Right ventricle myocardium inferior (tissue), 1 donor: Measurements from ENCODE around the gene NTN1. TPM values are rescaled to one million over a fixed set of nuclear protein-coding genes. Genes with fewer than 3 reads are reported as not detected.

Experiments
- ATAC-seq: fragments of 200-7000 bp; cut with Tn5 transposase; one replicate; pipeline ENCODE4 v1.9.1; 2020; ENCODE audit warnings: mild to moderate bottlenecking, moderate library complexity
- DNase-seq: peaks from one replicate; pipeline ENCODE4 v3.0.0; 2021; ENCODE audit errors: missing footprints
- intact Hi-C: fragments of 100-400 bp; cut with DNase I; formaldehyde crosslinking; loops from one replicate; pipeline ENCODE4 v1.11.0; 2022
- total RNA-seq: library from RNA; stranded (reverse); fragmentation: NEBNext Ultra II Directional; extraction: Animal tissue kit (Norgen Biotek cat#: 25700); gene quantifications from one replicate; pipeline ENCODE4 v1.2.1, GENCODE V29; 2021
- donor health status: DM: no; HTN: yes; CAD: no; lungs with severe emphysema.

NTN1 gene
- total RNA-seq, 1 donor from 2014 or later: 24.5 TPM

DNA sequence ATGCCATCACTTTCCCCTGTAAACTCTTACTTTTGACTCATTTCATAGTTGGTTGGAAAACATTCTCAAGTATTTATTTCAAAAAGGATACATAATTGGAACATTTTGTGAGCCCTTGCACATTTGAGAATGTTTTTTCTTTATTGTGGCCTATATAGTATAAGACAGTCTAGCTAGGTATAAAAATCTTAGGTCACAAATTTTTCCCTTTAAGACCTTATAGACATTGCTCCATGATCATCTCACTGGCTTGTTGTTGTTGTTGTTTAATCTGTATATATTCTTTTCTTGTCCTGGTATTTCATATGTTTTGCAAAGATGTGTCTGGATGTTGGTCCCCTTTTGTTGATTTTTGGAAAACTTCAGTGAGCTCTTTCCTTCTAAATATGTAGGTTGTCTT lies 194.2 kb downstream of the NTN1 start:
- ATAC-seq (no peak), DNase-seq (no peak)
- intact Hi-C loops: no loop called here

DNA sequence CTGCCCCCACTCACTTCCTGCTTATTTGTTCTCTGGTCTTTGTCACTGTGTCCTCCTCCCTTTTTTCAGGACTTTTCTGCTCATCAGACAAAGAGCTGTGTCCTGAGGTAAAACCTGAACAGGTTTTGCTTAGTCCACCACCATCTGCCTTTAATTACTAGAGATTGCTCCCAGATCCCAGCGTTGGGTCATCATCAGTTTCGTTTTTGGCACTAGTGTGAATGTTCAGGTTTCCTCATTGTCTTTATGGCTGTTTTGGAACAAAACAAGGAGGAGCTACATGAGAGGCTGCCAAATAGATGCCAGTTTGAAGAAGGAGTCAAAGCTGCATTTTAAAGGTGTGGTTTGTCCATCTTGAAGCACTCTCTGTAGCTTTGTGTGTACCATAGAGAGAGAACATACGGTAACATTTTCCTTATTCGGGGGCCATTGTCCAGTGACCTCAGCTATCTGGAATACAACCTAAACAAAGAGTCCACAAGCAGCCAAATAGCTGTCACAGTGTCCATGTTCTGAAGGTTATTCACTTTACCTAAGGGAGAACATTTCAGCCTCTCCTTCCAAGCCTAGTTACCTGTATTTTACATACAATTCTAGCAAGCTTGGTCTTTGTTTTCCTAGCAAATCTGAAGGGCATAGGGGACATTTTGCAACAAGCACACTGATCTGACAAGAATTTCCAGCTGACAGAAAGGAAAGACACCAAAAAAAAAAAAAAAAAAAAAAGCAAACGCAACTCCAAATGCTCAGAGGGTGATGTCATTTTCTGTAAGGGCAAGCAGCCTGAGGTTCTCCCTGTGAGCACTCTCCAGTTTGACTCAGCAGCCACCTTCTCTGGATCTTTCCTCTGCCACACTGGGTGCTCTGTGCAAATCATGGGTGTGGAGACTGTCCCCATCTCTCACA lies 196.1 kb downstream of the NTN1 start:
- ATAC-seq (no peak), DNase-seq (no peak)
- intact Hi-C loops: no loop called here

DNA sequence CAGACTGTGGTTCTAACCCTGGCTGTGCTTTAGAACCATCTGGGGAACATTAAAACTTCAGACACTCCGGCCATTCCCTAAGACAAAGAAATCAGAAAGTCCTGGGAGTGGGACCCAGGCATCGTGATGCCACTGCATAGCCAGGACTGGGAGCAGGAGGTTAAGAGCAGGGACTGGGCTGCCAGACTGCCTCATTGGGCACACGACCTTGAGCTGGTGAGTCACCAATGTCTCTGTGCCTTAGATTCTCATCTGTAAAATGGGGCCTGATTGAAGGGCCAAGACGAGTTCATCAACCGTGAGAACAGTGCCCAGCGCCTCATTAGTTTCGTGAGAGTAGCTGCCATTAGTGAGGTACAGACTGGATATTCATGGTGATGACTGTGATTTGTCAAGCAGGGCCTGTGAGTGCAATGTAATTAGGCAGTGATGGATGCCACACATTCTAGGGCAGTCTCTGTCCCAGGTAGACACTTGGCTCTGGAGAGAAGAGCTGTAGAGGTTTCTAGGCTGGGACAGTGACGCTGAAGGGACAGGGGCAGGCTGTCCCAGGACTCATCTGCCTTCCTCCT lies 196.8 kb downstream of the NTN1 start:
- intact Hi-C loops: no loop called here
- ATAC-seq (no peak), DNase-seq (no peak)

DNA sequence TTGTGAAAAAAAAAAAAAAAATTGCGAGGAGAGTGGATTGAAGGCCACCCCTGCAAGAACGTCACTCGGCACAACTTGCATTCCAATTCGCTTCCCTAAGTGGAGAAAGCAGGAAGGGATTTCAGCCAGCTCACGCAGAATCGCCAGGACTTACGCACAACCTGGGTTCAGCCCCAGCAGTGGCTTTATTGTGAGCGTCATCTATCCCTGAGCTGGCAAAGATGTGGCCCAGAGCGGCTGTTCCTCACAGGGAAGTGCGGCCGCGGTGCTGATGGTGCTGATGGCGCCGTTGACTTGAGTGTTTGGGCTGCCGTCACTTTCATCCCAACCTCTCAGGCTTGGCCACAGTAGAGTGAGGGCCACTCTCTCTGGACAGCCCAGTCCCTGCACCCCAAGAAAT lies 197.6 kb downstream of the NTN1 start:
- intact Hi-C loops: no loop called here
- ATAC-seq (peak; percentile 34), DNase-seq (no peak)

DNA sequence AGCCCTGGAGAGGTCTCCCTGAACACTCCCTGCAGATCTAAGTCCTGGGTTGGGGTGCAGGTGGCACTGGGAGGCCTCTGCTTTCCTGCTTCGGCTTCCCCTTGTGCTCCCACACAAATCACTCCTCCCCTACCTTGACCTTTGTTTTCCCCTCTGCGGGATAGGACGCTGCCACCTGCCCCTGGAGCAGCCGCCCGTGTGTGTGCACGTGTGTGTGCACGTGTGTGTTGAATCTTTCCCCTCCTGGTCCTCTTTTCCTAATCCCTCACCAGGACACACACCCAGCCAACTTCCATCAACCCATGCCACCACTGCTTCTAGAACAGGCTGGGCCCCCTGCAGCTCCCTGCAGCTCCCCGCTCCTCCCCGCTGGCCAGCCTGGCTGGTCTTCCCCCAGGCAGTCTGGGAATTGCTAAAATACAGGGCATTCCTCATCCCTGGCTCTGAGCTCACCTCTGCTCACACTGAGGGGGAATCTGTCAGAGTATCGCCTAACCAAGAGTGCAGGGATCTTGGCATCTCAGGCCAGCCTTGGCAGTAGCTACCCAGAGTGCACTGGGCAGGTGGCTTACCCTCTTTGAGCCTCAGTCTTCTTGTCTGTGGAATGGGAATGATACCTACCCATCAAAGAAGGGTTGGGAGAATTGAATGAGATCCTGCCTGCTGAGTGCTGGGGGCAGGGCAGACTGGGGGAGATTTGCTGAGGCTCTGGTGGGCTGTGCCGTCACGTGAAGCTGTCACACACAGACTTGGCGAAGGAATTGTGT lies 198.5 kb downstream of the NTN1 start:
- ATAC-seq (no peak), DNase-seq (no peak)
- intact Hi-C loops: no loop called here

DNA sequence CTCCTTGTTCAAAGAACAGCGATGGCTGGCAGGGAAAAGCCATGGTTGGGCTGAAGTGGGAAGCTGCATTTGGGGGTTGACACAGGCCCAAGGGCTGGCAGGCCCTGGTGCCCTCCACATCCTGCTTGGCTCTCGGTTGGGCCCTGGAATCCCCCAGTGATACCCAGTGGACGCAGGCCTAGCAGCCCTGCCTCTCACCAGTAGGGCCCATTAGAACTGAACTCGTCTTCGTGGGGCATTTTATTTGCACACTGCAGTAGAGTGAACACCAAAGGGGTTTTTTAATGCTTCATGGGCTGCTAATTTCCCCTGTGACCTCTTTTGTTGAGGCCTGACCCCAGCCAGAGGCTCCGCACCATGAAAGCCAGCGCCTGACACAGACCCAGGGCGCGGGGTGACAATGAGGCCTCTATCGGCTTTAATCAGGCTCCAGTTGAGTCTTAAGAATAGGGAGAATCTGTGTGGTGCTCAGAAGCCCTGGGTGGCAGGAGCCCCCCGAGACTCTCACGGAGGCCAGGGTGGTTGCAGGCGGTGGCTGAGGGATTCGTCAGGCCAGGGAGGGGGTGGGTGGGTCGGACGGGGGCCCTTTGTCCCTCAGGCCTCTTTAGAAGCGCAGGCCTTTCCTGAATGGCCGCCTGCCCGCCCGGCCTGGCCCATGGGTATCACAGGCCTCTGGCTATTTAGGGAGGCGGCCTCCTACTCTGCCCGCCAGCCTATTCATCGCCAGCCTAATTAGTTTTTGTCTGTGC lies 199.3 kb downstream of the NTN1 start:
- DNase-seq (peak; percentile 17), ATAC-seq (no peak)
- intact Hi-C loops: no loop called here

DNA sequence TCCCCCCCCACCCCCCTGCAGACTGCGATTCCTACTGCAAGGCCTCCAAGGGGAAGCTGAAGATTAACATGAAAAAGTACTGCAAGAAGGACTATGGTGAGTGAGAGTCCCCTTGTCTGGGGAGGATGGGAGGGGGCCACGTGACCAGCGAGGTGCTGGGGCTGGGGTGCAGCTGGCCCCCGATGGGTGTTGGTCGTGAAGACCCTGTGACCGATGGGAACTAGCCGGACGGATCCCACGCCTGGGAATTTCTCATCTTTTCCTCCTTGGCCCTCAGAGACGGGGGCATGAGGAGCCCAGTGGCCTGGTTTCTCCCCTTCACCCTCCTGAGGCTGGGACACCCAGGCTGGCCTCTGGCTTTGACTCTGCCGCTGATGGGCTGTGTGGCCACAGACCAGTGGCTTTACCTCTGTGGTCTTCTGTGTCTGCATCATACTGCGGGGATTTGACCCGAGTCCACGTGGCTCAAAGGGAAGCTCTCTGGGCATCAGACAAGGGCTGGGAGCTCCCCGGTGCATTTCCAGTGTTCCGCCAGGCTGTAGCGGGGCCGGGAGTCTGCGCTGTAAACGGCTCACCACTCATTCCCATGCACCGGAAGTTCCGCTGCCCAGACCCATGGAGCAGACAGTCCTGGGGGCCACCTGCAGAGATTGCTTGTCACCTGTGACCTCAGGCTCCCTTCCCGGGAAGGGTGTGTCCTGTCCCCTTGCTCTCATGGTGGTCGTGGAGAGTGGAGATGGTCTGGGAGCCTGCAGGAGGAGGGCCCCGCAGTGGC lies 200.0 kb downstream of the NTN1 start:
- ATAC-seq: no peak
- DNase-seq: peak; percentile 45
- intact Hi-C loops: no loop called here

DNA sequence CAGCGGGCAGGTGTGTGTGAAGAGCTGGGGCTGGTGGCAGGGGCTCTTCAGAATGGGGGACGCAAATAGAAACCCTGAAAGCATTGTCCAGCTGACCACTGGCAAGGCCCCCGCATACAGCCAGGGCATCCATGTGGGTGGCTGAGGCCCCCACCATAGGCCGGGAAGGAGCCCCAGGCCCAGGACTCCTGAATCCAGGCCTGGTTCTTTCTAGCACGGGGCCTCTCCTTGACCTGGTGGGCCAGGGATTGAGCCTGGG lies 200.5 kb downstream of the NTN1 start:
- DNase-seq: no peak
- intact Hi-C loops: no loop called here

DNA sequence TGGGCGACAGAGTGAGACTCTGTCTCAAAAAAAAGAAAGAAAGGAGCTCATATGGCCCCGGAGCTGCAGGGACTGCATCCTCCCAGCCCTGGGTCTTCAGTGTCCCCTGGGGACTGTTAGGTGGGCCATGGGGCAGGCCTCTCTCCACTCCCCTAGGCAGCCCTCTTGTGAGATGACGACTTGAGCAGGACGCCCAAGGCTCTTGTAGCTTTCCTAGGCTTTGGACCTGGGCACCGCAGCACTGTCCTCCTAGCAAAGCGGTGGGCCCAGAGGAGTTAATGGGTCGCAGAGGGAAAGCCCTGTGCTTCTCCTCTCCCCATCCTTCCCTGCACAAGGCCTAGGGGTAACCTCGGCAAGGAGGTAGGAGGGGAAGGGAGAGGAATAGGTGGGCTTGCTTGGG lies 202.2 kb downstream of the NTN1 start:
- DNase-seq (no peak), ATAC-seq (no peak)
- intact Hi-C loops: no loop called here

More for the DNA sequence above, 200.5 kb downstream of the NTN1 start:
- ATAC-seq: no peak

DNA sequence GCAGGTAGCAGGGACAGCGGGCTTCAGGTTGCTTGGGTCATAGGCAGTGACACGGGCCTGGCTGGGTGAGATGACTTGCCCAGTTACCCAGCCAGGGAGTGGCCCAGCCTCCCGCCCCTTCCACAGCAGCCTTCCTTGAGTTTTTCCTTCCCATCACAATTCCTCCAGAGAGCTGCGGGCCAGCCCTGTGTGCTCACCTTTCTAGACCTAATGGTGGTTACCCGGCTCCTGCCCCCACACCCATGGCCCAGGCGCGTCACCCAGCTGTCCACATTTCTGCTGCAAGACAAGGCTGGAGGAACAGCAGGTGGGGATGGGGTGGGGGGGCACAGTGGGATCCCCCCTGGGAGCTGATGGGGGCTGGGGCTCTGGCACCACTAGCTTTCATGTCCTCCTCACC lies 203.2 kb downstream of the NTN1 start:
- ATAC-seq: no peak
- intact Hi-C loops: no loop called here
- DNase-seq: no peak

DNA sequence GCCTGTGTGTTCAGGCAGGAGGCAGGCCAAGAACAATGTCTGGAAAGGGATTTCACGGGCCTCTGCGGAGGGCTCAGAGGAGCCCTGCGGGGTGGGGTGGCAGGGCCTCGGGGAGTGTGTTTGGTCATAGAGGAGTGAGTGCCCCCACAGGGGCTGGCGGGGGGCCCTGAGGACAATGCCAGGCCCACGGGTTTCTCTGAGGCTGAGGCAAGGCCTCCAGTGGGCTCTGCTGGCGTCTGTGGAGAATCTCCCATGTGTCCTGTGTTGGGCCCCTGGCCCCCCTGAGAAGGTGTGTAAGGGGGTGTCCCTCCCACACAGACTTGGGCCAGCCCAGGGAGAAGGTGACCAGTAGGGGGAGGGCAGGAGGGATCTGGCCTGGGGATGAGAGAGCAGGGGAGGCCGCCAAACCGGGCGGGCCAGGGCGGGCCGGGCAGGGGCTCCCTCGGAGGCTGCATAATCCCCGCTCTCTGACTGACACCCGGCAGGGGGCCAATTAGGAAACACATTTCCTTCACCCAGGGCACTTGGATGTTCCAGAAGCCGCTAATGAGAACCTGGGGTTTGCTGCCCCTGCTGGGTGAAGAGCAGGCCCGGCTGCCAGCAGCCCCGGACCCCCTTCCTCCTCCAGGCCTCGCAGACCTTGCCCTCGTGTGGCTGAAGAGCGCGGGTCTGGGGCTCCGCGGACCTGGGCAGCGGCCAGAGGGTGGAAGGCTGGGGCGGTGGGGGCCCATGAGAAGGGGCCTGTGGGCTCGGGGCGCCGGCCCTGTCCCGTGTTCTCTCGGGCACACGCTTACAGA lies 204.2 kb downstream of the NTN1 start:
- intact Hi-C loops: no loop called here

DNA sequence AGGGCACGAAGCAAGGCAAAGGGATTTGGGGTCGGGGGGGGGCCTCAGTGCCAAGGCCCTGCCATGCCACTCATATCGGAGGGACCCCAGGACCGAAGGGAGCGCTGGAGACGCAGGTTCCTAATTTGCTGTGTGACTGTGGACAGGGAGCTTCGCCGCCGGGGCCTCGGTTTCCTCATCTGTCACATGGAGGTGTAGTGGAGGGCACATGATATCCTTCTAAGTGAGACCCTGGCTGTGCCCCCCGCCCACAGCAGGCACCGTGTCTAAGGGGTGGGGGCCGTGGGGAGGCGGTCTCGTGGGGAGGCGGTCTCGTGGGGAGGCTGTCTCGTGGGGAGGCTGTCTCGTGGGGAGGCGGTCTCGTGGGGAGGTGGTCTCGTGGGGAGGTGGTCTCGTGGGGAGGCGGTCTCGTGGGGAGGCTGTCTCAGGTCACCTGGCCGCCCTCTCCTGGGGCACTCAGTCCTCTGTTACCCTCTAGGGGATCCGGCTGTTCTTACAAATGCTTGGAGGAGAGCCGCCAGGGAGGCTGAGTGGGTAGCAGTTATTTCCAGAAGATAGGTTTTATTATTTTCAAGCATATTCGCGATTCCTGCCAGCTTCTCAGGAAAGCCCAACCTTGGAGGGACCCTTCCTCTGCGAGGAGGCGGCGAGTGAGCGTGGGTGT lies 205.0 kb downstream of the NTN1 start:
- DNase-seq: peak; percentile 41
- intact Hi-C loops: no loop called here
- ATAC-seq: no peak

More for the DNA sequence above, 204.2 kb downstream of the NTN1 start:
- DNase-seq: no peak
- no peak for ATAC-seq

DNA sequence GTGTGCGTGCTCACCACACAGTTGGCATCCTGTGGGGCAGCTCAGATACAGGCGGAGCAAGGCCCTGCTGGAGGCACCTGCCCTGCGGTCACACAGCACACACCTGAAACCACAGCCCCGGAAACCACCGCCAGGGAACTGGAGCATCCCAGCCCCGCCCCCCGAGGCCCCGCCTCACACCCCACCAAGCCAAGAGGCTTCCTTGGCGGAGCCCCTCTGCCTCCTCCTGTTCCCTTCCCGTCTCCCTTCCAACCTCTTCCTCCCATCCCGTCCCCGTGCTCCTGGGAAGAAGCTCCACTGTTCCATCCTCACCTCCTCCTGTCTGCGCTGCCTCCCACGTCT lies 205.5 kb downstream of the NTN1 start:
- intact Hi-C loops: no loop called here
- ATAC-seq (no peak), DNase-seq (peak; percentile 27)

DNA sequence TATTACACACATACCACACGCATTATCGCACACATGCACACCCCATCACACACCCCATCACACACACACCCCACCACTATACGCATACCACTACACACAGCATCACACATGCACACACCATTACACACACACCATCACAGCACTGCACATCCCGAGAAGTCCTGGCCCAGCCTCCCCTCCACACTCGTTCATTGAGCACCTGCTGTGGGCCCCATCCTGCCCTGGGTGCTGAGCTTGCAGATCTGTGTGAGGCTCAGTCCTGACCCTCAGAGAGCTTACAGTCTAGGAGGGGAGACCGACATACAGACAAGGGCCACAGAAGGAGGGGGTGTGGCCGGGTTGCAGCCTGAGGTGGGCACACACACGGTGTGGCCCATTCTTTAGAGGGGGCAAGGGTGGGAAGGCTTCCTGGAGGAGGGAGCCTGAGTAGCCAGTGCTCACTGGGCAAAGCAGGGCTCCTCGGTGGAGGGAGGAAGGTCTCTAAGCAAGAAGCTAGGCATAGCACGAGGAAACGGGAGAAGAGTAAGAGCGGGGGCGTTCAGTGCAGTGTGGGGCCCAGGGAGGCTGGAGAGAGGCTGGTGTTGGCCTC lies 206.6 kb downstream of the NTN1 start:
- intact Hi-C loops: no loop called here

DNA sequence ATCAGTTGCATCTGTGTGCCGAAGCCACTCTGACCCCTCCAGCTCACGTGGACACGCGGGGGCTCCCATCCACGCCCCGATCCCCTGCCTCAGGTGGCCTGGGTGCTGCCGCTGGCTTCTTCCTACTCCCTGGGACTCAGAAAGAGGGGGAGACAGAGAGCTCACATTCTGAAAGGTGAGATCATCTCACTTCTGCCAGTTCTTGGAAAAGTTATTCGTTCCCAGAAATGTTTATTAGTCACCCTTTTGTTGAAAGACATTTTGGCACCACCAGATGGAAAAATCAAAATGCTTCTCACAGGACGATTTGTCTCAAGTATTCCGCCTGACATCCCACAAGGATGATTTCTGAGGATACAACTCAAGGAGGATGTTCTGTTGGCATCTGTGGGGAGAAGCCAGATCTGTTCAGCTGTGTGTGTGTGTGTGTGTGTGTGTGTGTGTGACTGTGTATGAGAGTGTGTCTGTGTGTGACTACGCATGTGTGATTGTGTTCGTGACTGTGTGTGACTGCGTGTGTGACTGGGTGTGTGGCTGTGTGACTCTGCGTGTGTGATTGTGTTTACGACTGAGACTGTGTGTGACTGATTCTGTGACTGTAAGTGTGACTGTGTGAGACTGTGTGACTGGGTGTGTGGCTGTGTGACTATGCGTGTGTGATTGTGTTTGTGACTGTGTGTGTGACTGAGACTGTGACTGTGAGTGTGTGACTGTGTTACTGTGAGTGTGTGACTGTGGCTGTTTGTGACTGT lies 207.3 kb downstream of the NTN1 start:
- ATAC-seq: peak; percentile 29
- no peak for DNase-seq
- intact Hi-C loops: no loop called here

More for the DNA sequence above, 206.6 kb downstream of the NTN1 start:
- ATAC-seq (peak; percentile 3), DNase-seq (no peak)

DNA sequence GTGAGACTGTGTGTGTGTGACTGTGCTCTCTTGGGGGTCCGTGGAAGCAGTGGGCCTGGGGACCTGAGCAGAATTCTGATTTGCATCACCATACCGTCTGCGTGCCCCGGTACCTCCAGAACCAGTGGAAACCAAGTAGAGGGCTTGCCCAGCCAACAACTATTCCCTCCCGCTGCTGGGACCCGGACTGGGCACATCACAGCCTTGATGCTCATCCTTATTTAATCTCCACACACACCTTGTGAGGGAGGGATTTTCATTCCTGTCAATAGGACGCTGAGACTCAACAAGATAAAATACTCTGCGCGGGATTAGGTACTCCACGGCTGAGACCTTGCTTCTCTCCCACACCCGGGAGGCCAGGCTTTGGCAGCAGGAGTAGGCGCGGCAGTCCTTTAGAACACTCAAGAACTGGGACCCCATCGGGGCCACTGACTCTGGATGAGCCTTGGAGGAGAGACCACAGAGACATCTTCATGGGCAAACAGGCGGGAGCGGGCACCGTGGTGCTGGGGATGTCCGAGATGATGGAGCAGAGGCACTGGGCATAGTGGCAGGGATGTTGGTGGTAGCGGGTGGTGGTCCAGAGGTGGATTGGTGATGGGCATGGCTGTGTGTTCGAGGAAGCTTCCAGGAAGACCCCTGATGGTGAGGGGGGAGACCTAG lies 208.0 kb downstream of the NTN1 start:
- intact Hi-C loops: no loop called here
- no peak for DNase-seq

More for the DNA sequence above, 208.0 kb downstream of the NTN1 start:
- ATAC-seq: no peak
